ENCODE results near the gene EPB41L1.

DNA sequence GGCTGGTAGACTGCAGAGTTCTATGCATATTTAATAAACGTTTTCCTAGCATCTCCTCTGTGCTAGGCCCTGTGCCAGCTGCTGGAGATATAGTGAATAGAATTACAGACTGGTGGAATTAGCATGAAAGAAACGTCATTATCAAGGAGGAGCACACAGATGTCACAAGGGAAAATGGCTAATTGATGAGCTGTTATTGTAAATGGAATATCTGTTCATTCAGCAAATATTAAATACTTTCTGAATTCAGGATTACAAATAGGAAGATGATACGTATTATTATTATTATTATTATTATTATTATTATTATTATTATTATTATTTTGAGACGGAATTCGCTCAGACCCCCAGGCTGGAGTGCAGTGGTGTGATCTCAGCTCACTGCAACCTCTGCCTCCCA is 82.9 kb downstream of the EPB41L1 start:
- TF ChIP-seq RAD21 (IDR thresholded peaks at IDR 0.05; ENCODE audit: low read depth) (no peak), CEBPB (IDR thresholded peaks at IDR 0.05) (no peak), EP300 (IDR thresholded peaks at IDR 0.05; ENCODE audit: borderline replicate concordance) (no peak), CREB1 (IDR thresholded peaks at IDR 0.05; ENCODE audit: low read depth) (no peak)
- TF ChIP-seq, protein P1, sequence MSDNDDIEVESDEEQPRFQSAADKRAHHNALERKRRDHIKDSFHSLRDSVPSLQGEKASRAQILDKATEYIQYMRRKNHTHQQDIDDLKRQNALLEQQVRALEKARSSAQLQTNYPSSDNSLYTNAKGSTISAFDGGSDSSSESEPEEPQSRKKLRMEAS (IDR thresholded peaks at IDR 0.05), result no peak

All from Ishikawa (cell line).